ENCODE measurements around the gene THSD7A. TPM values are rescaled to one million over a fixed set of nuclear protein-coding genes. Genes with fewer than 3 reads are reported as not detected.

The THSD7A gene
- total RNA-seq, 1 experiment from 2014 or later = 0.64 TPM

- no TSS peak for BruUV-seq (replicated peaks)
- H3K36me3 ChIP-seq (ENCODE audit: insufficient read depth, low read length, poor library complexity, severe bottlenecking) = no peaks in the 10 kb centered on the region
- no peak for DNase-seq (ENCODE audit: low spot score)
- H3K27me3 ChIP-seq (replicated peaks; ENCODE audit: insufficient read depth, low read depth, low read length, poor library complexity) = no peaks in the 10 kb centered on the region
- POLR2A ChIA-PET (ENCODE audit: low non-redundant PET) = no interaction called here
- TF ChIP-seq CTCF (conservative IDR thresholded peaks at IDR 0.05; ENCODE audit: low read depth, low read length) (no peak), EZH2 (IDR thresholded peaks at IDR 0.05; ENCODE audit: borderline replicate concordance, low read depth, low read length, poor library complexity, severe bottlenecking) (no peak)
- no peaks in the 10 kb centered on the region for H3K9me3 ChIP-seq (ENCODE audit: low read depth, low read length, poor library complexity, severe bottlenecking)
- CTCF ChIA-PET = no interaction called here
- intact Hi-C loops (cut with micrococcal nuclease; ENCODE audit: unreplicated experiment) = no loop called here
- H3K27ac ChIP-seq (ENCODE audit: low read depth, low read length, poor library complexity, severe bottlenecking) = no peak overlapping the region
- H3K4me3 ChIP-seq (ENCODE audit: low read depth, low read length, poor library complexity, severe bottlenecking) = no peak overlapping the region
- no peaks in the 10 kb centered on the region for H3K4me1 ChIP-seq (ENCODE audit: insufficient read depth, low read length, poor library complexity, severe bottlenecking)
Observed at GRCh38 chr7:11675163-11675562, 156.8 kb downstream of the THSD7A start.

- Histone ChIP-seq H3K9me3 (ENCODE audit: low read depth, low read length, poor library complexity, severe bottlenecking) (no peaks in the 10 kb centered on the region), H3K4me1 (ENCODE audit: insufficient read depth, low read length, poor library complexity, severe bottlenecking) (no peaks in the 10 kb centered on the region), H3K36me3 (ENCODE audit: insufficient read depth, low read length, poor library complexity, severe bottlenecking) (no peaks in the 10 kb centered on the region), H3K27me3 (replicated peaks; ENCODE audit: insufficient read depth, low read depth, low read length, poor library complexity) (no peaks in the 10 kb centered on the region), H3K27ac (ENCODE audit: low read depth, low read length, poor library complexity, severe bottlenecking) (no peak overlapping the region), H3K4me3 (ENCODE audit: low read depth, low read length, poor library complexity, severe bottlenecking) (no peak overlapping the region)
- TF ChIP-seq EZH2 (IDR thresholded peaks at IDR 0.05; ENCODE audit: borderline replicate concordance, low read depth, low read length, poor library complexity, severe bottlenecking) (no peak), CTCF (conservative IDR thresholded peaks at IDR 0.05; ENCODE audit: low read depth, low read length) (no peak)
- no peak for DNase-seq (ENCODE audit: low spot score)
- ChIA-PET CTCF (no interaction called here), POLR2A (ENCODE audit: low non-redundant PET) (no interaction called here)
- intact Hi-C loops (cut with micrococcal nuclease; ENCODE audit: unreplicated experiment) = no loop called here
- BruUV-seq (replicated peaks) = no TSS peak
Observed at GRCh38 chr7:11668727-11669126, 163.3 kb downstream of the THSD7A start.

GRCh38 chr7:11667810-11668185, 164.2 kb downstream of the THSD7A start:
- intact Hi-C loops (cut with micrococcal nuclease; ENCODE audit: unreplicated experiment) = no loop called here
- H3K36me3 ChIP-seq (ENCODE audit: insufficient read depth, low read length, poor library complexity, severe bottlenecking) = no peaks in the 10 kb centered on the region
- CTCF ChIA-PET = no interaction called here
- BruUV-seq (replicated peaks) = no TSS peak
- H3K4me3 ChIP-seq (ENCODE audit: low read depth, low read length, poor library complexity, severe bottlenecking) = no peak overlapping the region
- POLR2A ChIA-PET (ENCODE audit: low non-redundant PET) = no interaction called here
- no peaks in the 10 kb centered on the region for H3K27me3 ChIP-seq (replicated peaks; ENCODE audit: insufficient read depth, low read depth, low read length, poor library complexity)
- H3K4me1 ChIP-seq (ENCODE audit: insufficient read depth, low read length, poor library complexity, severe bottlenecking) = no peaks in the 10 kb centered on the region
- TF ChIP-seq CTCF (conservative IDR thresholded peaks at IDR 0.05; ENCODE audit: low read depth, low read length) = no peak
- no peaks in the 10 kb centered on the region for H3K9me3 ChIP-seq (ENCODE audit: low read depth, low read length, poor library complexity, severe bottlenecking)
- DNase-seq (ENCODE audit: low spot score) = no peak
- no peak overlapping the region for H3K27ac ChIP-seq (ENCODE audit: low read depth, low read length, poor library complexity, severe bottlenecking)
